Measurements from ENCODE around the gene MB.

The MB gene

GRCh38 chr22:35558031-35558430 lies 59.1 kb downstream of the MB start:
- TF ChIP-seq CTCF (IDR thresholded peaks at IDR 0.05; ENCODE audit: low read depth, low read length), result no peak
- no peaks in the 10 kb centered on the region for H3K36me3 ChIP-seq
- peaks cover 5% of the 10 kb centered on the region for H3K9me3 ChIP-seq (ENCODE audit: severe bottlenecking)
- H3K4me3 ChIP-seq (ENCODE audit: low read depth, low read length), result no peak overlapping the region
- DNase-seq, result no peak
- H3K27me3 ChIP-seq (ENCODE audit: insufficient read depth, low read depth, severe bottlenecking), result no peaks in the 10 kb centered on the region
- H3K27ac ChIP-seq, result no peak overlapping the region
